ENCODE data around the gene NPPA.

NPPA gene

DNA sequence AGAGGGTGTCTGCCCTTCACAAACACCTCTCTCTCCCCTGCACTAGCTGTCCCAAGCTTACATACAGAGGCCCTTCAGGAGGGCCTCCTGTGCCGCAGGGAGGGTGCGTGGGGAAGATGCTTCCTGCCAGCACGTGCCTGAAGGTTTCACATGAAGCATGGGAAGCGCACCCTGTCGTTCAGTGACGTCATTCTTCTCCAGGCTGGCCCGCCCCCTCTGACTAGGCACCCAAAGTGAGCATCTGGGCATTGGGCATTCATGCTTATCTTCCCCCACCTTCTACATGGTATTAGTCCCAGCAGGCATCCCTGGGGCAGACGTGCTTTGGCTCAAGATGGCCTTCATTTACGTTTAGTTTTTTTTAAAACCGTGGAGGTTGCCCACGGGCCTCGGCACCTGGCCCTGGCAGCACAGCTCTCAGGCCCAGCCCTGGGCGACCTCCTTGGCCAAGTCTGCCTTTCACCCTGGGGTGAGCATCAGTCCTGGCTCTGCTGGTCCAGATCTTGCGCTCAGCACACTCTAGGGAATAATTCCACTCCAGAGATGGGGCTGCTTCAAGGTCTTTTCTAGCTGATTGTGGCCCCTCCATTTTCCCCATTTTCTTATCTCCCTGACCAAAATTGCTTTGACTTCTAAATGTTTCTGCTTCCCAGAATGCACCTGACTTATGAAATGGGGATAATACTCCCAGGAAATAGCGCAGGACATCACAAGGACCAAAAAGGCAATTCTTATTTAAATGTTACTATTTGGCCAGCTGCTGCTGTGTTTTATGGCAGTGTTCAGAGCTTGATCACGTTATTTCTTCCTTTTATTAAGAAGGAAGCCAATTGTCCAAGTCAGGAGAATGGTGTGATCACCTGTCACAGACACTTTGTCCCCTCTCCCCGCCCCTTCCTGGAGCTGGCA lies 6.1 kb downstream of the NPPA start:
- no peak for DNase-seq

- no peak for DNase-seq
These were observed 7.6 kb downstream of the NPPA start for GRCh38 chr1:11839727-11840705.

GRCh38 chr1:11838349-11839272 lies 9.0 kb downstream of the NPPA start:
- DNase-seq: peak; percentile 74 to 75

DNA sequence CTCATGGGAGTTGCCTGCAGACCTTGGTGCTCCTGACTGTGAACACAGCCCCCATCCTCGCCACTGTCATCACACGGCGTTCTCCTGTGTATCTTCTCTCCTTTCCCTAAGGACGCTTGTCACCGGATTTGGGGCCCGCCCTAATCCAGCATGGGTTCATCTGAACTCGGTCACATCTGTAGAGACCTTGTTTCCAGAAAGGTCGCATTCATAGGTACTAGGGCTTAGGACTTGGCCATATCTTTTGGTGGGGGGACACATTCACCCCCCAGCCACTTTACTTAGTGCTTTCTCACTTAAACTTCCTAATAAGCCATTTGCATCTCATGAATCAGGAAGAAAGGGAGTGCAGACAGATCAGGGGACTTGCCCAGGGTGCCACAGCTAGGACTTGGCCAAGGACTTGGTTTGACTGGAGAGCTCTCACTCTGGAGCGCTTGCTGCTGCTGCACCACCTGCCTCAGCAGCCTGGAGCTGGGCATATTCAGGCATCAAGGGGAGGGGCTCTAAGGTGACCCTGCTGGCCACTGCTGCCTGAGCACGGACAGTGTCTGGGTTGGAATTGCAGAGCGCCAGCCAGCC lies 9.7 kb downstream of the NPPA start:
- DNase-seq: no peak

DNA sequence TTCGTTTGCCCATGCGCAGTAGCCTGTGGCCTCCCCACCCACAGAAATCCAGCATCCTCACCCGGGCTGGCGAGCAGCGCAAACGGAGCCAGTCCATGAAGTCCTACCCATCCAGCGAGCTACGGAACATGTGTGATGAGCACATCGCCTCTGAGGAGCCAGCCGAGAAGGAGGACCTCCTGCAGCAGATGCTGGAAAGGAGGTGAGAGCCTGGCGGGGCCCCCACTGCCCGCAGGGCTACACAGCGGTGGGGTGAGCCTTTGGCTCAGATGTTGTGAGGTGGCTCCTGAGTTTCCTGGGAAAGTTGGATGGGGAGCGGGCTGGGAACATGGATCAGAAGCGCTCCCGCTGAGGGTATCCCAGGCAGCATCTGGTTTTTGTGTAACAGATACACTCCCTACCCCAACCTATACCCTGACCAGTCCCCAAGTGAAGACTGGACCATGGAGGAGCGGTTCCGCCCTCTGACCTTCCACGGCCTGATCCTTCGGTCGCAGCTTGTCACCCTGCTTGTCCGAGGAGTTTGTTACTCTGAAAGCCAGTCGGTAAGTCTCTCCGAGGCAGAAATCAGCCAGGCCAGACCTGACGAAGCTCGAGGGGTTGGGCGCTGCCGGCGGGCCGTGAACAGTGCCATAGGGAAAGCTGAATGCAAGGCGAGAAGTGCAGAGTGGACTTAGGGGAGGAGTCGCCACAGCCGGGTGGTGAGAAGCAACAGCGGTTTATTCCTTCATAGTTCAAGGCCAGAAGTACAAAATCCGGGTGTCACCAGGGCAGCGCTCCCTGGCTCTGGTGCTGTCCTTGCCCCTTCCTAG lies 10.4 kb downstream of the NPPA start:
- DNase-seq: no peak

GRCh38 chr1:11835441-11836225 lies 11.9 kb downstream of the NPPA start:
- DNase-seq: no peak

- DNase-seq: no peak
These were observed 13.7 kb downstream of the NPPA start for GRCh38 chr1:11833900-11834299.

GRCh38 chr1:11833497-11833896 lies 14.1 kb downstream of the NPPA start:
- no peak for DNase-seq

DNA sequence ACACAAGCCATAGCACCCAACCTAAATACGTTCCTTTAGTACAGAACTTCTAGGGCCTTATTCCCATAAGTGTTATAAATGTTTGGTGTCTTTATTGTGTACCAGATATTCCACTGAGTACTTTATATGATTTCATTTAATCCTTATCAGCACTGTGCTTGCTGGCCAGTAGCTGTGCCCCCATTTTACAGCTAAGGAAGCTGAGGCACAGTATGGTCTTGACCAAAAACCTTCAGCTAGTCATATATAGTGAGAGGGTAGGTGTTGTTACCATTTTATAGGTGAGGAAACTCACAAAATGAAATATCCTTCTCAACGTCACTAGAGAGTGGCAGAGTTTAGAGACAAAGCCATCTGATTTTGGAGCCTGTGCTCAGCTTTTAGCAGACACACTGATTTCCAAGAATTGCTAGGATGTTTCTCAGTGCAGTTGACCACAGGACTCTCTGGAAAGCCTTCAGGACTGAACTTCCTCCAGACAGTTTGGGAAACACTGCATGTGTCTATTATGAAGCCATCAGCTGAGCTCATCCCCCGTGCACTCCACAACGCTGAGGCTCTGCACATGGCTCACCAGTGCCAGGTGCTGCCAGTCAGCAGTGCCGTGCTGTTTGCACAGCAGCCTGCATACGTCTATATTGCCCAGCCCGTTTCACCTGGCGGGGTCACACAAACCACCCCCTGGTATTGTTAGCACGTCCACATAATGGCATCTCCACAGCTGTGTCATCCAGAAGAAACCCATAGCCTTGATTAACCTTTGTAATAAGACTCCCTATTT lies 15.4 kb downstream of the NPPA start:
- DNase-seq: no peak

GRCh38 chr1:11828511-11828910 lies 19.1 kb downstream of the NPPA start:
- no peak for DNase-seq

DNA sequence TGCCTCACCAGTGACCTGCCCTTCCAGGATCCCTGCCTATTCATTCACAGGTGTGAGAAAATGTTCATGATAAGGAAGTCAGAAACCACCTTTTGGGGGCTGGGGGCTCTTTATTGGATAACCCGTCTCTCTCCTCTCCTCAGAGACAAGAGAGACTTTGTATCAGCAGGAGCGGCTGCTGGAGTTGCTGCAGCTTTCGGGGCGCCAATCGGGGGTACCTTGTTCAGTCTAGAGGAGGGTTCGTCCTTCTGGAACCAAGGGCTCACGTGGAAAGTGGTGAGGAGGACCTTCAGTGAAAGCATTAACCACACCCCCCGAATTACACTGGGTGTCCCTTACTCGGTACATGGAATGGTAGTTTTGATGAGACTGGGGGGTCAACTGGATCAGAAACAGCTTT lies 20.6 kb downstream of the NPPA start:
- DNase-seq: no peak

- DNase-seq: no peak
These were observed 22.5 kb downstream of the NPPA start for GRCh38 chr1:11825131-11825530.

GRCh38 chr1:11823366-11824137 lies 24.0 kb downstream of the NPPA start:
- DNase-seq: no peak

DNA sequence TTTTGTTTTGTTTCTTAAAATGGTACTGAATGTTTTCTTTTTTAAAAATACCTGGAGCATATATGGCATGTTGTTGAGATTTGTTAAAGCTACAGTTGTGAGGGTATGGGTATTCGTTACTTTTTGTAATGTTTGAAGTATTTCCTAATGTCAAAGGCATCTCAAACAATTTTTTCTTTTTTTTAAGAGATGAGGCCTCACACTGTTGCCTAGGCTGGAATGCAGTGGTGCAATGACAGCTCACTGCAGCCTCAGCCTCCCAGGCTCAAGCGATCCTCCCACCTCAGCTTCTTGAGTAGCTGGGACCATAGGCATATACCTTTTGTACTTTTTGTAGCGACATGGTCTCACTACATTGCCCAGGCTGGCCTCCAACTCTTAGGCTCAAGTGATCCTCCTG lies 25.5 kb downstream of the NPPA start:
- no peak for DNase-seq

- DNase-seq: no peak
These were observed 30.4 kb downstream of the NPPA start for GRCh38 chr1:11817192-11817591.

DNA sequence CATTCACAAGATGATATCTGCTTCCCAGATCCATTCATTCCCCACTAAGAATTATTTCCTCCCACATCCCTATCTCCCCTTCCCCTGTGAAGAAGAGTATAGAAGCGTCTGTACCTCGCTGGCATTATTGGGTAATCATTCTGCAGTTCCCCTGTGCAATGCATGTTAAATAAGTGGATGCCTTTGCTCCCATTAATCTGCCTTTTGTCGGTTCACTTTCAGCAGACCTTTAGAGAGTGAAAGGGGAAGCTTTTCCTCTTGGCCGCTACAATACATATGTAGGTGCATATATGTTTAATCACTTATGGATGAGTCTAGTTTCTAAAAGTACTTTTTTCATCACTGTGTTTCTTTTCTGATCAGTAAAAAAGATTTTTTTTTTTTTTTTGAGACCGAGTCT lies 34.6 kb downstream of the NPPA start:
- no peak for DNase-seq

DNA sequence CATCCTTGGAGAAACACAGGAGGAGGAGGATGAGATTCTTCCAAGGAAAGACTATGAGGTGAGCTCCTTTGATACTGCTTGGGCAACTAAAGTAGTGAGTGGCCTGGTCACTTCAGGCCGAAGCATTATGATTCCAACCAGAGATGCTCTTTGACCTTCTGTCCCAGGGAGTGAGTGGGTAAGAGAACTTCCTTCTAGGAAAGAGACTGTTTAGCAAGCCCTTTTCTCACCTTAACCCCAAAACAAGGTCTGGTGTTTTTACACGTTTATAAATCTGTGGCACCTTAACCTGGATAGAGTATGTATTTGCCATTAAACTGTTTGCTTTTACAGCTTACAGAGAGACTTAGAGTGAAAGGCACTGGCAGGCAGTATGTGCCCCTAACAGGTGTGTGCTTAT lies 40.5 kb downstream of the NPPA start:
- DNase-seq: no peak

- peak in 1 of 2 donors; percentile 29 for DNase-seq
These were observed 41.2 kb downstream of the NPPA start for GRCh38 chr1:11806307-11806936.

Measured in CD4-positive, alpha-beta T cell treated with Interleukin-4 for 1 hour (primary cell).